ENCODE measurements around the gene C9orf50.
A peak's percentile ranks its signal among the peaks of the same experiment; 100 is the strongest.

The C9orf50 gene

GRCh38 chr9:129654554-129655040 lies 33.7 kb upstream of the C9orf50 start:
- H3K9me3 ChIP-seq (ENCODE audit: control insufficient read depth, insufficient read depth, low read depth, low read length), result no peaks in the 10 kb centered on the region
- POLR2A ChIA-PET, result no interaction called here
- H3K4me3 ChIP-seq (ENCODE audit: low read depth, low read length), result no peak overlapping the region
- H3K36me3 ChIP-seq (ENCODE audit: control insufficient read depth in 2 of 2, insufficient read depth in 1 of 2, low read length in 2 of 2), result no peaks in the 10 kb centered on the region
- no peak overlapping the region for H3K27ac ChIP-seq (ENCODE audit: extremely low read depth, low read depth, low read length)
- CTCF ChIA-PET, result interaction anchor here (0.5 to 1.2 kb wide), 5 partner anchors 73 to 625 kb away, joined by 3 to 5 read pairs (median 4); no protein-coding TSS in a partner anchor
- TF ChIP-seq ZNF626 (tag by site-specific recombination; IDR thresholded peaks at IDR 0.05), result no peak
- no peak for TF ChIP-seq ZNF214 (tag by site-specific recombination; IDR thresholded peaks at IDR 0.05; ENCODE audit: borderline replicate concordance)
- no peak for TF ChIP-seq ZNF341 (tag by site-specific recombination; IDR thresholded peaks at IDR 0.05; ENCODE audit: low read depth)
- no peak for TF ChIP-seq ZBTB8A (tag by site-specific recombination; IDR thresholded peaks at IDR 0.05)
- no peak for TF ChIP-seq OSR2 (tag by site-specific recombination; IDR thresholded peaks at IDR 0.05)
- no peak for TF ChIP-seq IKZF3 (tag by site-specific recombination; IDR thresholded peaks at IDR 0.05)
- TF ChIP-seq ZSCAN4 (tag by site-specific recombination; IDR thresholded peaks at IDR 0.05), result no peak
- TF ChIP-seq ZSCAN30 (tag by site-specific recombination; IDR thresholded peaks at IDR 0.05), result no peak
- TF ChIP-seq, protein P1, sequence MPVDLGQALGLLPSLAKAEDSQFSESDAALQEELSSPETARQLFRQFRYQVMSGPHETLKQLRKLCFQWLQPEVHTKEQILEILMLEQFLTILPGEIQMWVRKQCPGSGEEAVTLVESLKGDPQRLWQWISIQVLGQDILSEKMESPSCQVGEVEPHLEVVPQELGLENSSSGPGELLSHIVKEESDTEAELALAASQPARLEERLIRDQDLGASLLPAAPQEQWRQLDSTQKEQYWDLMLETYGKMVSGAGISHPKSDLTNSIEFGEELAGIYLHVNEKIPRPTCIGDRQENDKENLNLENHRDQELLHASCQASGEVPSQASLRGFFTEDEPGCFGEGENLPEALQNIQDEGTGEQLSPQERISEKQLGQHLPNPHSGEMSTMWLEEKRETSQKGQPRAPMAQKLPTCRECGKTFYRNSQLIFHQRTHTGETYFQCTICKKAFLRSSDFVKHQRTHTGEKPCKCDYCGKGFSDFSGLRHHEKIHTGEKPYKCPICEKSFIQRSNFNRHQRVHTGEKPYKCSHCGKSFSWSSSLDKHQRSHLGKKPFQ (tag by site-specific recombination; IDR thresholded peaks at IDR 0.05), result no peak
- H3K4me1 ChIP-seq (ENCODE audit: control insufficient read depth, insufficient read depth, low read length), result no peaks in the 10 kb centered on the region

DNA sequence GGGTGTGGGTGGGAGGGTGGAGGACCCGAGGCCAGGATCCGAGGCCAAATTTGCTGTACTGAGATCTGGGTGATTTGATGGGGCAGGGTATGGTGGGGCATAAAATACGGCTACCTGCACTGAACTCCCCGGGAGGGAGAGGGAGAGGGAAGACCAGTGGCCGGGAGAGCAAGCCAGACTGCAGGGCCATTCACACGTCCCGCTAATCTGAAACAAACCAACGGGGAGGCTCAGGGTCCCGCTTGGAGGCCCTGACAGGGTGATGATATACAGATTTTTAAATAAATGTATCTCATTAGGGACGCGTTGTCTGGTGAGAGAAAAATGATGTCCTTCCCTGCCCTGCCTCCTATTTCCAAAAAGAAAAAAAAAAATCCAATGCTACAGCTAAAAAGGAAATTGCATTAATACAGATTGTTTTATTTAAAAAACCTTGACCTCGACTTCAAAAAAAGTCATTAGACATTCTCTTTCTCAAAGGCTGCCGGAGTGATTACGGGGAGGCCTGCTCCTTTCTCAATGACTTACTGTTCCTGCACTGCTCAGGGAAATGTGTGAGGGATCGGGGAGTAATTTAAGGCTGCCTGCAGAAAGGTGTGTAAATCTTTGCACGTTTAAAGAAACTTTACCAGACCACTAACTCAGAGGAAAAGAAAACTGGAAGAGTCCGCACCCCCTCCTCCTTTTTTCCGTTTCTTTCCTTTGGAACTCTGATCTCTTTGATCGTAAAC lies 33.1 kb upstream of the C9orf50 start:
- Histone ChIP-seq H3K36me3 (ENCODE audit: control insufficient read depth in 2 of 2, insufficient read depth in 1 of 2, low read length in 2 of 2) (no peaks in the 10 kb centered on the region), H3K4me1 (ENCODE audit: control insufficient read depth, insufficient read depth, low read length) (no peaks in the 10 kb centered on the region), H3K4me3 (ENCODE audit: low read depth, low read length) (no peak overlapping the region), H3K9me3 (ENCODE audit: control insufficient read depth, insufficient read depth, low read depth, low read length) (no peaks in the 10 kb centered on the region), H3K27ac (ENCODE audit: extremely low read depth, low read depth, low read length) (no peak overlapping the region)
- no peak for TF ChIP-seq ZBTB44 (tag by site-specific recombination; IDR thresholded peaks at IDR 0.05)
- TF ChIP-seq ATF2 (tag by site-specific recombination; IDR thresholded peaks at IDR 0.05; ENCODE audit: low read depth), result no peak
- TF ChIP-seq ZBTB17 (tag by site-specific recombination; IDR thresholded peaks at IDR 0.05), result 0 out of 2 replicates have a peak, but pooled peaks have one; percentile 30
- TF ChIP-seq ZIC2 (tag by site-specific recombination; IDR thresholded peaks at IDR 0.05), result peak; percentile 37; the same call in 1 of the 2 replicates
- TF ChIP-seq SP3 (tag by site-specific recombination; IDR thresholded peaks at IDR 0.05), result no peak
- no peak for TF ChIP-seq ZNF404 (tag by site-specific recombination; IDR thresholded peaks at IDR 0.05)
- no peak for TF ChIP-seq ZBTB7A (tag by site-specific recombination; IDR thresholded peaks at IDR 0.05; ENCODE audit: low read depth)
- TF ChIP-seq ZNF48 (tag by site-specific recombination; IDR thresholded peaks at IDR 0.05), result no peak
- no peak for TF ChIP-seq ELK4 (IDR thresholded peaks at IDR 0.05; ENCODE audit: borderline replicate concordance, low read depth, low read length)
- no peak for TF ChIP-seq SALL2 (tag by site-specific recombination; IDR thresholded peaks at IDR 0.05; ENCODE audit: borderline replicate concordance)
- POLR2A ChIA-PET, result no interaction called here
- CTCF ChIA-PET, result interaction anchor here (0.7 to 1.6 kb wide), 4 partner anchors 84 to 514 kb away, joined by 3 to 6 read pairs (median 4); no protein-coding TSS in a partner anchor
